Activated effector memory CD4-positive, alpha-beta T cell treated with anti-CD3 and anti-CD28 coated beads, Interleukin-2, amount 50 U/mL, for 16 hours (primary cell): ENCODE measurements around the gene CDC42BPG.

Experiments used
- DNase-seq: peaks from one replicate; pipeline ENCODE4 v3.0.0-alpha.2; 2020

CDC42BPG gene

DNA sequence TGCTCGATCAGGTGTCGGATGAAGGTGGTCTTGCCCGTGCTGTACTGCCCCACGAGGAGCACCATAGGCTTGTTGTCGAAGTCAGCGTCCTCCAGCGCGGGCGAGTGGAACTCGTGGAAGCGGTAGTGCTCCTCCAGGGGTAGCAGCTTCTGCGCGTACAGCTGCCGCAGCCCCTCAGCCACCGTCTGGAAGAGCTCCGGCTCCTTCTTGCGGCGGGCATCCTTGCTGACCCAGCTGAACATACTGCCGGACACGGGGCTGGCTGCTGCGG, 33.7 kb upstream of the CDC42BPG start:
- DNase-seq, result no peak

DNA sequence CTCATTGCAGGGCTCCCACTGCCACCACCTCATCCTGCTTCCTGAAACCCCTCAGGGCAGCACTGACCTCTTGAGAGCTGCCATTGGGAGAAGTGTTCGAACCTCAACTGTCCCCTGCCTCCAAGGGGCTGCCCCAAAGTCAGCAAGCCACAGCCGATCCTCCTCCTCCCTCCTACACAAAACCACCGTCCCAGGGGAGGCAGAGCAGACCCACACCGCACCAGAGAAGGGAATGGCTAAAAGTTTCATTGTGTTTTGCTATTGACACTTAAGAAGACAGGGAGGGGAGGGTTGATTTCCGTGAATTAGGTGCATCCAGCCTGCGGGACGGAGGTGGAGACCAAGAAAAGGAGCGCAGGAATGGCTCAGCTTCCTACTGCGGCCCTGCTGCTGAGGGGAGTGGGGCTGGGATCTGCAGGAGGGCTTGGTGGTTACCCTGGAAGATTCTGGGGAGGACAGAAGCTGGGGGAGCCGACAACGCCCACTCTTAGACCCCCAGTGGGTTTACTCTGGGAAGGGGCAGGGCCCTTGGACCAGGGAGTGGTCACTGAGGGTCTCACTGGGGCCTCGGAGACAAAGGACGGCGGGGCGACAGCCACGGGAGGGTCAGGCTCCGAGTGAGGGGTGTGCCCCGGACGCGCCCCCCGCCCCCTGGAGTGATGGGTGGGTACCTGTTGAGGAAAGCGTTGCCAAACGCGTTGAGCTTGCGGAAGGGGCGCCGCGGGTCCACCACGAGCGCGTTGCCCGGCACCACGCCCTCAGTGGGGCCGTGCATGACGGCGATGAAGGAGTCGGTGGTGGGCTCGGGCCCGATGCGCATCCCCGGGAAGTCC, 33.2 kb upstream of the CDC42BPG start:
- peak; percentile 78 for DNase-seq

DNA sequence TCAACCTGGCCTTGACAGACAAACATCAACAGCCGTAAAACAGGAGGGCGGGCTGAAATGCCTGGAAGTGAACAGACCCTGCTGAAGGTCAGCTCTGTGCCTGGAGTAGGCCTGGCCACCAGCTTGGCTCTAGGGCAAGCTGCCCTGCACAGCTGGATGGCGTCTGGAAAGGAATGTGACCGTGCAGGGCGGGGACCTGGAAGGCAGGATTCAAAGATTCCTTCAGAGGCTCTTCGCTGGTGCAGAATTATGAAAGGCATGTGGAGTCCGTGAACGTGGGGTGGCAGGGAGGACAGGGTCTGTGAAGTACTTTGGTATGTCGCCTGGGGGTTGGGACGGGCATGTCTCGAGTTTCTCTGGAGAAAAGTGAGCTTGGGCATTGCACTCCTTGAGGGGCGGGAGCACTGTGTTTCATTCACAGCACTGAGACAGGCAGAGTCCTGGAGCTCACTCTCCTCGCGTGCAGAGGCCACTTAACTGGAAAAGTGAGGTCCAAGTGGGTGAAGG, 32.4 kb upstream of the CDC42BPG start:
- DNase-seq, result no peak

DNA sequence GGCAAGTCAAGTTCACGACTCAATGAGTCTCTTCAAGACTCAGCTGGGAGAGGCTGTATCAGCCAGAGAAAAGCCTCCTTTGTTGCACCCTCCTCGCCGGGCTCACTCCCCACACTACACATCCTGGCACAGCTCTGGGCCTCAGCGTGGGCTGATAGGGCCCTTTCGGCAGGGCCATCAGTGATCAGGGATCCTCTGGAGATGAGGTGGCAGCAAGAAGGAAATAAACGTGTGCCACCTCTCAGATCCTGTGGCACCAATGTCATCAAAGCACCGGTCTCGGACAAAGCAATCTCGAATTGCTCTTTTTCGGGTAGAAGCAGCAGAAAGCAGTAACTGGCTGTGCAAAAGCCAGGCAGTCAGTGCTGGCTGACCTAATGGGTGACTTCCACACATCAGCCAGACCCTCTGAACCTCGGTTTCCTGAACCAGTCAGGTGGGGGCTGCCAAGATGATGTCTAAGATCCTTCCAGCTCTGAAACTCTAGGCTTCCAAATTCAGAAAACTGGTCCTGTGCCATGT, 31.8 kb upstream of the CDC42BPG start:
- peak; percentile 81 for DNase-seq

DNA sequence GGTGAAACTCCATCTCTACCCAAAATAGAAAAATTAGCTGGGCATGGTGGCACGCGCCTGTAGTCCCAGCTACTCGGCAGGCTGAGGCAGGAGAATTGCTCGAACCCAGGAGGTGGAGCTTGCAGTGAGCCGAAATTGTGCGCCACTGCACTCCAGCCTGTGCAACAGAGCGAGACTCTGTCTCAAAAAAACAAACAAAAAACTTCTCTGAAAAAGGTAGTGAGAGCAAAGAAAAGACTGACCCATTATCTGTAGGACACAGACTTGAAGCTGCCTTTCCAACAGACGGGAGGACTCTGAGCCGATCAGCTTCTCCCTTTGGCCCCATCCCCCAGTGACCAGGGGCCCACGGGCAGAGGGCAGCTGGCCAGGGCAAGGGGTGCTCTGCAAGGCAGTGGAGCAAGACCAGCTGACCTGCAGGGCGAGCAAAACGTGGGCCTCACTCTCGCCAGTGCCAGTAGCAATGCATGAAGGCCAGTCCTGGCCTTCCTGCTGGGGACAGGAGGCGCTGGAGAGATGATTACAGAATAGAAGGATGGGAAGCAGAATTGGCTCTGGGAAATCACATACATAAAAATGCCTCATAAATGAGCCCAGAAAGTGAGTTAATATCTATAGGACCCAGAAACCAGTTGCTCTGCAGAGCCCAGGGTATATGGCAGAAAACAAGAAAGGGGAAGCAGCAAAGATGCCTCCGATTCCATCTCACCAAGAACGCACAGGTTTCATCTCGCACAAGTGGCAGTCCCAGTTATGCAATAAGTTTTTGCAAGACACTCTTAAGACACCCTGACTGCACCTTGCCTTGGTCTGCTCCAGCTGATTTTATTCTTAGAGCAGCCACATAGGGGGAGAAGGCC, 31.1 kb upstream of the CDC42BPG start:
- DNase-seq, result no peak

DNA sequence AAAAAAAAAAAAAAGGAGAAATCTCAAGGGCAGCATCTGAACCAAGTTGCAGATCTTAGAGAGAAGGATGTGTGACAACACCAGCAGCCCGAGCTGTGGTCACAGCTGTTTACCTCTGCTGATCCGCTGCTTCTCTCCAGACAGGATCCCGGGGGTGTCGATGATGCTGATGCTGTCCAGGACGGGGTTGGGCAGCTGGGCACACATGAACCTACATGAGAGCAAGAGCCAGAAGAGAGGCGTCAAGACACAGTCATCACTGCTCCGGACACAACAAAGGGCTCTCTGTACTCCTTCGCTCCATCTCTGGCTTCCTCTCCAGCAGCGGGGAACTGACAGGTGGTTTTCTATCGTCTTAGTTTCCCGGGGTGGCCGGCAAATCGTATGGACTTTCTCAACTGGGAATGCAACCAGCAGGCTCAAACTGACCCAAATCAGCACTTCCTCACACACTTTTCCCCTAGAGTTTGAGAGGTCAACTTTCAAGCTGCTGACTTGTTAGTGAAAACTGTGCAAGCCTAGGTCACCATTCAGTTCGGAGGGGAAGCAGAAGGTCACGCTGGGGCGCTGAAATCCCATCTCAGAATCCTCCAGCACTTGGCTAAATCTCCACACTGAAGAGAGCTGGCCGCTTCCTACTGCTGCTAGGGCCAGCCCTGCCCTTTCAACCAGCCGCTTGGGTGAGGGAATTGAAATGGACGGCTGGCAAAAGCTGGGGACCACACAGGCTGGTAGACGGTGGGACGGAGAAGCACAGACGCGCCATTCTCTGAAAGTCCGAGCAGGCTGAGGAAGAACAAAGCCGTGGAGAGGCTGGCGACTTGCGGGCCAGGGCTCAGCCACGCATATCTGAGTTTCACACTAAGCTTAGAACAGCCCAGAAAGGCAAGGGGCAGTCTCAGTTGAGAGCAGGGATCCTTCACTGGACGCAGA, 30.1 kb upstream of the CDC42BPG start:
- no peak for DNase-seq

DNA sequence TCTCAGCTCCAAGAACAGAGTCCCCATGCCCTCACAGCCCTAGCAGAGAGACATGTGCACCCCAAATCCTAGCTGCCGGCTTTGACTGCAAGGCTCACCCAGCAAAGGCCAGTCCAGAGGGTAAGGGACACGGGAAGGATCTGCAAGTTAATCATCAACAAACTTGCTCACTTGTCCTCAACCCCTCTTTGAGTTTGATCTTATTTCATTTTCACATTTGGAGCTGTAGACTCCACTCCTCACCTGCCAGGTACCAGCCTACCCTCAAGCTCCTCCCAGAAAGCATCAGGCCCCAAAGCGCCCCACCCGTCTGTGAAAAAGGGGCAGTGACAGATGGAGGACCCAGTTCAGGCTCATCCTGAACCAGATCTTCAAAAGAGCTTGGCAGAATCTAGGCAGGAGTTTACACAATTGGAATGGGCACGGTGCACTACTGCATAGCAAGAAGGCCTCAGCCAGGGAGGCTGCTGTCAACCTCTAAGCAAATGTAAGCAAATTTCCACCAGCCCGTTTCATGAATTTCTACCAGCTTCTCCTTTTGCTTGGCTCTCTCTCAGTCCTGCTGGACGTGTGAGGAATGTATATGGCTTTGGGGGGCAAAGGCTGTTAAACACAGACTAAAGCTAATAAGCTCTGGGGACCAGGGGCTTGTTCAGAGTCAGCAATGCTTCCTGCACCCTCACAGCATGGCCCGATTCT, 28.5 kb upstream of the CDC42BPG start:
- no peak for DNase-seq

DNA sequence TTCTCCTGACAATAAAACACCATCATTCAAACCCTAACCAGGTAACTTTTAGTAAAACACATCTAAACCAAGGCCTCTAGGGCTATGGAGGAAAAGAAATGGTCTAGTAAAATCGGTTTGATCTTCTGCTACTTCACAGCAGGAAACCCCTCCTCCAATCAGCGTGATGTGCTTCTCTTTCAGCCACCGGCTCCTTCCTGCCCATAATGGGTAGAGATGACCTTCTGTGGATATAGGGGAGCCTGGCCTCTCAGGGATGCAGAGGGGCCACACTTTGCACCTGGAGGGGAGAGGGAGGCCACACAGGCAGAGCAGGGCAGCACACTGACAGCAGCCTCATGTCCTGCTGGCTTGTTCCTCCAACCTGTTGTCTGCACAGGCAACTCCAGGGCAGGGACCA, 27.0 kb upstream of the CDC42BPG start:
- no peak for DNase-seq

DNA sequence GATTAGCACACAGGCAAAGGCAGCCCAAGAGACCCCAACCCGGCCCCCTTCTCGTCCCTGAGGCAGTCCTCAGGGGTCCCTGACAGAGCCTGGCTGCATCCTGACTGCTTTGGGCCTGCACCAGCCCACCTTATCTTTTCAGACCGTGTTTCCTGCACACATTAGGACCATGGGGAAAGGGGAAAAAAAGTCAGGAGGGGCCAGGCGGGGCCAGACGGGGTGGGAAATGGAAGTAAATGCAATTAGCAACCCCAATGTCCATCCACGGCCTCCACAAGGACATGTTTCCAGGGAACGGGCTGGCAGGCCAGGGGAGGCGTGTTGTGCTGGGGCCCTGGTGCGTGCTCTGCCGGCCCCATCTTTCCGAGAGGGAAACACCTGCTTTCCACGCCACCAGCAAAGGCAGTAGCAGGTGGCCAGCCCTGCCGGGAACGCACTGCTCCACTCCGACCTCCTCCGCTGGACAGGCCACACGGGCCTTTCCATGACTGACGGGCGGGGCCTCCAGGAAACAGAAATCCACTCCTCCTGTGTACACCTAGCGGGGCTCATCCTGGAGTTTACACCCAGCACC, 26.5 kb upstream of the CDC42BPG start:
- DNase-seq, result no peak

DNA sequence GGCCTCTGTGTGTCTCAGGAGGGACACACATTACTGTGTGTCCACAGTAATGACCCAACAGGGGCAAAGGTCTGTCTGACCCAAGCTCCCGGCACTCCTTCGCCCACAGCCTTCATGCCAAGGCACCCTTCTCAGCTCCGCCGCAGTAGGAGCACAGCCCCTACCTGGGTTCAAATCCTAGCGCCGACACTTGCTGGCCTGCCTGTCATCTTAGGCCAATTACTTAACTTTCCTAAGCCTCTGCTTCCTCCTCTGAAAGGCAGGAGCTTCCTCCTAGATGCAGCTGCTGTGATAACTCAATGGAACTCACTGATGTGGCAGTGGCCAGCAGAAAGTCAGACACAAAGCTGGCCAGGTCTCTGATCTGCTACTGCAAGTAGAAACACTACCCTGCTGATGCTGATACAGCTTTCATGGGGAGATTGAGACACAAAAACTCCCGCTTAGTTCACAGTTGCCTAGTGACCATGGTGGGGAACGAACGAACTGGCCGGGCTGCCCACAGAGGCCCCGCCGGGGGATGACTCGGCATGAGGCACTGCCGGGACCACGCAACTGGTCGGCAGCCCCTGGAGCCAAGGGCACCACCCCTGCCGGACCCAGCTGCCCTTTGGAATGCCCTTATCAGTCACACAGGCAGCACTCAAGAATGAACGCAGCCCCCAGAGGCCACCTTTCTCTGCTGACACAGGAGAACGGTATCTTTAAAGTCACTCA, 25.9 kb upstream of the CDC42BPG start:
- DNase-seq, result no peak

DNA sequence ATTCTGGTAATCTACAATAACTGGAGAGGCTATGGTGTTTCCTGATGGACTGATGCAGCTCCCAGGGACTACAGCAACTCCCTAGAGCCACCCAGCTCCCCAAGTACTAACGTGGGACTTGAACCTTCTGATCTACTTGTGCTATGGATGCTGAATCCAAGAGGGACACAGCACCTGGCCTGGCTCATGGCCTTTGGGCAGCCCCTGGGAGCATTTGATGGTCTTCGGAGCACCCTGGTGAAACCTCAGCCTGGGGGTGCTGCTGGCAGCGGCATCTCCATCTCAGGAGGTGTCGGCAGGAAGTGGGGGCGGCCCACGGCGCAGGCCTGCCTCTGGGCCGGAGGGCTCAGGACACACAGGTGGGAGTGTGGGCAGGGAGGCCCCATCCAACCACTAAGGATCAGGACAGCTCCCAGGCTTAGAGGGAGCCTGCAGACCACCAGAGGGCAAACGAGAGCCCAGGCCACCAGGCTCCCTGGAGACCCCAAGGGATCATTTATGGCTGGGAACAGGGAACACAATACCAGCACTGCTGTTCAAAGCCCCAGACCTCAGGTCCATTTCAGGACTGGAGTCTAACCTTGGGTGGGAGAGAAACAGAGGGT, 25.2 kb upstream of the CDC42BPG start:
- DNase-seq, result peak; percentile 77

DNA sequence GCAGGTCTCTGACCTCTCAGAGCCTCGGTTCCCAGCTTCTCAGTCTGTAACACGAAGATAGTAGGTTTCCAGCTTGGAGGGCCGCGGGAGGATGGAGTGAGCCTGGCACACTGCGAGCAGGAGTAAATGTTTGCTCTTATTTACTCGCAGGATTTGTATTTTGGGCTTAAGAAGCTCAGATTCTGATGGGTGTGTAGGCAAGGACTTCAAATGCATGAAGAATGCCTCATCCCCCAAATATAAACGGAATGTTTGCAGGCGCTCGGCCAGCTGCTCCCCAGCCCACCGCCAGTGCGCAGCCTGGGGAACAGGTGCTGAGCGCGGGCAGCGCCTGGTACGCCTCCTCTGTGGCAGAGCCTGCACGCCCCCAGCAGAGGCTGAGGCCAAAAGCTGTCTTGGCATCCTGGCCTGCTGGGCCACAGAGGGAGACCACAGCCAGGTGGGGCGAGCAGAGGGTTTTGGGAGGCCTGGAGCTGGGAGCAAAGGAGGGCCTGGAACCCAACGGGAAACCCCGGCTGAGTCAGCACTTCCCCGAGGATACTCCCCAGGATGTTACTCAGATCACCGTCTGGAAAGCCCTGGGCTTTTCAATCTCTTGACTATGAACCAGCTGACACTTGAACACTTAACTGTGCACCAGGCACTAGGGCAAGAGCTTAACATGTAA, 24.6 kb upstream of the CDC42BPG start:
- DNase-seq, result peak; percentile 83

DNA sequence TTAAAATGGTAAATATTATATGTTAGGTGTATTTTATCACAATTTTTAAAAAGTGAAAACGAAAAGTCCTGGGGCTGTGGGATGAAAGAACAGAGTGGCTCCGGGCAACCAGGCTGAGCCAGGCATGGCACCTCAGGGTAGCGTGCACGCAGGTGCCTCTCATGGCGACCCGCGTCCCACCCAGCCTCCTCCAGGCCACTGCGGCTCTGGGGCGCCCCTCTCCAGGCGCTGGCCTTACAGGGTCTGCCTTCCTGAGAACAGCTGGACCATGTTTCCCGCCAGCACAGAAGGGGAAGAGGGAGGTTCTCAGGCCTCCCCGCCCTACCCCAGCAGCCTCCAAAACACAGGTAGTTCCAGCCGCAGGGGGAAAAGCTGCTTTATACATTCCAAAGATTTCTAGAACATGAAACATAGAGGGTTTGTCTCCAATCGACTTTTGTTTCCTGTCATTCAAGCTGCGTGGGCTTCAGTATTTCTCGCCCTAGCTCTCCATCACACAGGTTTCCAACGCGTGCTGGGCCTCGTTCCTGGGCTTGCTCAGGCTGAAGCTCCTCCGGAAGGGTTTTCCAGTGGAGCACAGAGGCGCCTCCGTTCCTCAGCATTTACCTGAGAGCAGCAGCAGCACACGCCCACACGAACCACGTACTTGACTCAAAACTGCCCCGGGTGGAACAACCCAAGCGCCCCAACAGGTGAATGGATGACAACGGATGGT, 23.5 kb upstream of the CDC42BPG start:
- no peak for DNase-seq

DNA sequence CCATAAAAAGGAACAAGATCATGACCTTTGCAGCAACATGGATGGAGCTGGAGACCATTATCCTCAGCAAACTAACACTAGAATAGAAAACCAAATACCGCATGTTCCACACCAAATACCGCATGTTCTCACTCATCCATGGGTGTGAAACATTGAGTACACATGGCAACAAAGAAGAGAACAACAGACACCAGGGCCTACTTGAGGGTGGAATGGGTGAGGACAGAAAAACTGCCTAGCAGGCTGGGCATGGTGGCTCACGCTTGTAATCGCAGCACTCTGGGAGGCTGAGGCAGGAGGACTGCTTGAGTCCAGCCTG, 21.7 kb upstream of the CDC42BPG start:
- no peak for DNase-seq

DNA sequence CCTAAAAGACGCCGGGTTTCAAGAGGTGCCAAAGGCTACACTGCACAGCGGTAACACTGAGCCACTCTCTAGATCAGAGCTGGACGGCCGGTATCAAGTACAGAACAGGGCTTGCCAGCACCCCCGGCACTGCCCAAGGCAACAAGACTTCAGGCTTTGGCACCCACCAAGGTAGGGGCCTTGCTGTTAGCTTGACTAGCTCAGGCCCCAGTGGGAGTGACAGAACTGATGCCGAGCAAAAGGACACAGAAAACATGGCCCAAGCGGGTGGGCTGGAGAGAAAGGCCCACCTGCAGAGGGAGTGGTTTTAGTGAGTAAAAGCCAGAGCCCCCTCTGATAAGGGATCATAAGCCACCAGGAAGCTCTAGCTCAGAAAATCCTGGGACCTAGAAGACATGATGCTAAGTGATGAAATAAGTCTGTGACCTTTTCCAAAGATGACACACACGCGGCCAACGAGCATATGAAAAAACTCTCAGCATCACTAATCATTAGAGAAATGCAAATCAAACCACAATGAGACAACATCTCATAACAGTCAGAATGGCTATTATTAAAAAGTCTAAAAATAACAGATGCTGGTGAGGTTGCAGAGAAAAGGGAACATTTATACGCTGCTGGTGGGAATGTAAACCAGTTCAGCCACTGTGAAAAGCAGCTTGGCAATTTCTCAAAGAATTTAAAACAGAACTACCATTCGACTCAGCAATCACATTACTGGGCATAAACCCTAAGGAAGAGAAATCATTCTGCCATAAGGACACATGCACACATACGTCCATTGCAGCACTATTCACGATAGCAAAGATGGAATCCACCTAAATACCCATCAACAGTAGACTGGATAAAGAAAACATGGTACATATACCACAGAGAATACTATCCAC, 21.1 kb upstream of the CDC42BPG start:
- DNase-seq, result peak; percentile 79

DNA sequence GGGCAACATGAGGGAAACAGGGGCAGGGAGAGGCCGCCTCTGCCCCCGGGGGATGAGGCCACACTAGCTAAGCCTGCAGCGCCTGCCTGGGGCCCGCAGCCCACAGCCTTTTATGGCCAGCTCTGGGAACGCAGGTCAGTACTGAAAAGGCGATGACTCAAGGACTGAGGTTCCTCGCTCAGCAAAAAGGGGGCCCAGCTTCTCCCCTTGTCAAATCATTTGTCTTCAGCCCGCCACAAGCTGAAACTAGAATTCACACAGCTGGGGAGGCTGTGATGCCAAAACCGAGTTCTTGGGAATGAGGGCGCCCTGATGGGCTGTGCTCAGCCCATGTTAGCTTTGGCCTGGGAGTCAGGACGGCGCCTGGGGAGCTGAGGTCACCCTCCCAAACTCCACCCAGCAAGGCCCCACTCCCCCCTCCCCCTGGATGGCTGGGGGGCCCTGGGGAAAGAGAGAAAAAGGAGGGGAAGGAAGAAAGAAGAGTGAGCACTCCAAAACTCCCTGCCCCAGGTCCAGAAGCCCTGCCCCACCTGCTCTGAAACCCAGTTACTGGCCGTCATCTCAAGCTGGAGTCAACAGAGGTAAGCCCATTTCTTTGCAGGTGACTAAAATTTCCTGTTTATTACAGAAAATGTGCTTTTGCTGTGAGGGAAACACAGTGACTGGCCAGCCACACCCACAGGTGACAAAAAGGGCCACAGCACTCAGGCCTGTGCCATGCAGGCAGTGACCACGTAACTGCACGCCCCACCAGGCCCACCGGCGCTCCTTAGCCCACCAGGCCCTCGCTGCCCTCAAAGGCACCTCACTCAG, 20.2 kb upstream of the CDC42BPG start:
- peak; percentile 80 for DNase-seq

DNA sequence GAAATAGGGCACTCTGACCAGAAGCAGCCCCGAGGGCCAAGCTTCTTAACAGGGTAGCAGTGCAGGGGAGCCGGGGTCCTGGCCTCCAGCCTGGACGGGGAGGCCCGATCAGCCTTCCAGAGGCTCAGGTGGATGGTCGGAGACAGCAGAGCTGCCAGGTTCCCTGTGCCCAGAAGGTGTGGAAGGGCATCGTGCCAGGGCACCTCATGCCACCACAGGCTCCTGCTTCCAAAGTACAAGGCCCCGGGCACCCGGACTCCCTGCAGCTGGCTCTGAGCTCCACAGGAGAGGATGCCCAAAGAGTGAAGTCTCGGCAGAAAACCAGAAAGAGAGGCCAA, 19.7 kb upstream of the CDC42BPG start:
- DNase-seq, result no peak
